Activated gamma-delta T cell treated with Interleukin-2 at 50 U/mL for 16 hours (primary cell): ENCODE measurements around the gene PCSK5.

Experiments
- DNase-seq: peaks from one replicate; pipeline ENCODE4 v3.0.0-alpha.2; 2020

Gene PCSK5

GRCh38 chr9:76371901-76372300, 481.4 kb downstream of the PCSK5 start:
- DNase-seq, result no peak

DNA sequence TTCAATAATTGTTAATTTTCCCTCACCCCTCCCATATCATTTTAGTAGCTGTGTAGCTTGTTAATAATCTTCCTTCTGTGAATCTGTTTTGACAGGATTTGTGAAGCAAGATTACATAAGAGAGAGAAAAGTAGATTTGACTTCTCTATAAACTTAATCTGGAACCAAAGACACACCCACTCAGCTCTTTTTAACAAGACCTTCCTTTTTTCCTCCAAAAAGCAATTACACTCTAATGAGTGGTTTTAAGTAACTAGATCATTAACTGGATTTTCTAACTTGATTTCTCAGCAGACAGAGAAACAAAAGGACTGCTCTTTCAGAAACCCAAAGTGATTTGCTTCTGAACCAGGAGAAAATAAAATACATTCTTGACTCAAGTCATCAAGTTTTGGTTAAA, 481.9 kb downstream of the PCSK5 start:
- DNase-seq, result no peak

GRCh38 chr9:76373173-76373783, 482.8 kb downstream of the PCSK5 start:
- DNase-seq, result no peak

DNA sequence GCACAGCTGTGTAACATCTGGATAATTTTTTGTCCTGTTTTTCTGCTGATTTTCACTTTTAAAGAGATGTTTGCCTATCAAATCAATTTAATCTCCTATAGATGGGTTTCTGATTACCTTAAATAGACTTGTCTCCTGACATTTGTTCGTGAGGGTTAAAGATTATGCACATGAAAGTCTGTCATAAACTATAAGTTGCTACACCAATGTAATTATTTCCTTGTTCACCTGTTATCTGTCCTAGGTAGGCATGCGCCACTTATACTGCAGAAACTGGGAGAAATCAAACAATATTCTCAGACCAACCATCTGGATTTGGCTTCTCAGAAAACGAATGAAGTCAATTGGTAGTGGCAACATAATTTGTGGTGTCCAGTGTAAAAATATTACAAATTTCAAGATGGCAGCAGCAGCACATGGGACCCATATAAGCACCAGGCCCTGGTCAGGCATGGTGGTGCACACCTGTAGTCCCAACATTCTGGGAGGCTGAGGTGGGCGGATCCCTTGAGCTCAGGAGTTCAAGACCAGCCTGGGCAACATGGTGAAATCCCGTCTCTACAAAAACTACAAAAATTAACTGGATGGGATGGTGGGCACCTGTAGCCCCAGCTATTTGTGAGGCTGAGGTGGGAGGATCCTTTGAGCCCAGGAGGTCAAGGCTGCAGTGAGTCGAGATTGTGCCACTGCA, 483.5 kb downstream of the PCSK5 start:
- no peak for DNase-seq

- no peak for DNase-seq
These were observed 484.5 kb downstream of the PCSK5 start for GRCh38 chr9:76374783-76375559.

DNA sequence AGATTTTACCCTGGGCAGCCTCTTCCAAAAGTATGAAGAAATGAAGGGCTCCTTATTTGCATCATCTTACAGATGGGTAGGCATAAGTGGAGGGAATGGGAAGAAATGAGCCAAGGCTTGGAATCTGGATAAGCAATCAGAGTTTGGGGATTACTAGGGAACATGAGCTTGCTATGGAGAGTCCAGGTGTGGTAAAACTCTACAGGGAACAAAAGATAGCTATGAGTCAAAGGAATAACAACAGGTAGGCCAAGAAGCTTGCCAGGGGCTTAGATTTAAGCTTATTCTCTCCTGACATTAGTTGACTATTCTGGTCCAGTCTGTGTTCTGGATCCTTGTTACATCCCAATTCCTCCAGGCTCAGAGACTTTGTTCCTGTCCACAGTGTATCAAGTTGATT, 487.3 kb downstream of the PCSK5 start:
- no peak for DNase-seq

DNA sequence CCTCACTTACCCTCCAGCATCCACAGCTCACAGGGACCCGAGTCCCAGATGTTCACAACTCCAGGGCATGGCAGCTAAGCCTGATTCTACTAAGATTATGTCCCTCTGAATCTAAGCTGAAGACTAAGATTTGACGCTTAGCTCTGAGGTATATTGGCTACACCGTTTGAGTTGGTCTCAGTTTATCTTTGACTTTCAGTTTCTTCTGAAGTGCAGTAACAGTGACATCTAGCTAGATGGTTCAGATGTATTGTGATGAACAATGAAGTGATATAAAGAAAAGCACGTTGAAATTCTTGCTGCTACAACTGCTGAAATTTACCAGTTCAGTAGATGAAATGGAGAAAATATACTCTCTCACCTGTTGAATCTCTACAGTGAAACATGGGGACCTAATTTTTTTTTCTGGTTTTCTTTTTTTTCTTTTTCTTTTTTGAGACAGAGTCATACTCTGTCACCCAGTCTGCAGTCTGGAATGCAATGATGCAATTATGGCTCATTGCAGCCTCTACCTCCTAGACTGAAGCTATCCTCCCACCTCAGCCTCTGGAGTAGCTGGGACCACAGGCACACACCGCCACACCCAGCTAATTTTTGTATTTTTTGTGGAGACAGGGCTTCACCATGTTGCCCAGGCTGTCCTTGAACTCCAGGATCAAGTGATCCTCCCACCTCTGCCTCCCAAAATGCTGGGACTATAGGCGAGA, 488.0 kb downstream of the PCSK5 start:
- DNase-seq, result no peak

- DNase-seq, result no peak
These were observed 489.0 kb downstream of the PCSK5 start for GRCh38 chr9:76379494-76379893.

GRCh38 chr9:76390656-76391055, 500.2 kb downstream of the PCSK5 start:
- no peak for DNase-seq

GRCh38 chr9:76394195-76394959, 503.9 kb downstream of the PCSK5 start, which contains the start of gene RFK:
TSS of gene RFK (minus strand) at chr9:76394426. CDS start at chr9:76394171, 255 bp downstream.
- DNase-seq, result peak; percentile 92

DNA sequence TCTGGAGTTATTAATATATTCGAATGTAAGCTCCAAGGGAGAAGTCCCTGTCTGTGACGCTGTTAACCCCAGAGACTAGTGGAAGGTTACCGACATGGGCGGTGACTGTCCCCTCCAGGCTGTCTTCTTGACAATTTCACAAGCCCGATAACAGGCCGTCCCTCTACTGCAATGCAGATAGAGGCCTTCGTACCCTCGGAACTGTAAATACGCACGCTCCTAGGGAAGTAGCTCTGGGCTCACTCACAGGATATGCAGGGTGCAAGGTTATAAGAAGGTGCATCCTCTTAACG, 504.4 kb downstream of the PCSK5 start:
- peak; percentile 43 for DNase-seq

GRCh38 chr9:76395381-76395780, 504.9 kb downstream of the PCSK5 start:
- no peak for DNase-seq

GRCh38 chr9:76396144-76396543, 505.7 kb downstream of the PCSK5 start:
- no peak for DNase-seq

GRCh38 chr9:76396597-76396996, 506.1 kb downstream of the PCSK5 start:
- no peak for DNase-seq

GRCh38 chr9:76399856-76400255, 509.4 kb downstream of the PCSK5 start:
- DNase-seq, result no peak

DNA sequence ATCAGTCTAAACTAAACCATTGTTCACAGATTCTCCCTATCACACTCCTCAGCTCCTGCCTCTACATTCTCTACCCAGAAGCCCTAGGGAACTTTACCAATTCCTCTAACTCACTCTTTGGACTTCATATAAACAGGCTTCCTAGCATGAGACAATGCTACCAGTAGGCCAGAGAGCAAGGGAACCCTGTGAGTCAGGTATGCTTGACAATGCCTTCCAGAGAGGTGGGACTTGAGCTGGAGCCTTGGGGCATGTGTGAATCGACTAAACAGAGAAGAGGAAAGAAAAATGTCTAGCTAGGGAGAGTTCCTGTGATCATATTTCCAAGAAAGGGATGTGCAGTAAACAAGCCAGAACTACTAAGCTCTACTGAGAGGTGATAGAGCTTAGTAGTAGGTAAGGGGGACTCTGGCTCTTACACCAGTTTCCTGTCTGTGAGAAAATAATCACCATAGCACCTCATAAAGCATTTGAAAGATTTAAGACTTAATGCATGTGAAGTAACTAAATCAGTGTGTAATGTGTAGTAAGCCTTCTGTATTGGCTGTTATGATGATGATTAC, 510.1 kb downstream of the PCSK5 start:
- DNase-seq, result no peak

DNA sequence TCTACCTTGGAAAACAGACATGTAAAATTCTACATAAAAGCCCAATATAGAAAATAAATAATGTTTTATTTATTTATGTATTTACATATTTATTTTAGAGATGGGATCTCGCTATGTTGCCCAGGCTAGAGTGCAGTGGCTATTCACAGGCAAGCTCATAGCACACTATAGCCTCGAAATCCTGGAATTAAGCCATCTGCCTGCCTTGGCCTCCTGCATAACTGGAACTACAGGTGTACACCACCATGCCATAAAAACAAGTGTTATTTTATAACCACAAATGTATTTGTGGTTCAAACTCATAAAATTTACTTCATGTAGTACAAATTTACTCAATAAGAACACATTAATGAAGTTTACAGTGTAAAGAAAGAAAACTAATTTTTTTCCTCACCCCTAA, 510.7 kb downstream of the PCSK5 start:
- no peak for DNase-seq

DNA sequence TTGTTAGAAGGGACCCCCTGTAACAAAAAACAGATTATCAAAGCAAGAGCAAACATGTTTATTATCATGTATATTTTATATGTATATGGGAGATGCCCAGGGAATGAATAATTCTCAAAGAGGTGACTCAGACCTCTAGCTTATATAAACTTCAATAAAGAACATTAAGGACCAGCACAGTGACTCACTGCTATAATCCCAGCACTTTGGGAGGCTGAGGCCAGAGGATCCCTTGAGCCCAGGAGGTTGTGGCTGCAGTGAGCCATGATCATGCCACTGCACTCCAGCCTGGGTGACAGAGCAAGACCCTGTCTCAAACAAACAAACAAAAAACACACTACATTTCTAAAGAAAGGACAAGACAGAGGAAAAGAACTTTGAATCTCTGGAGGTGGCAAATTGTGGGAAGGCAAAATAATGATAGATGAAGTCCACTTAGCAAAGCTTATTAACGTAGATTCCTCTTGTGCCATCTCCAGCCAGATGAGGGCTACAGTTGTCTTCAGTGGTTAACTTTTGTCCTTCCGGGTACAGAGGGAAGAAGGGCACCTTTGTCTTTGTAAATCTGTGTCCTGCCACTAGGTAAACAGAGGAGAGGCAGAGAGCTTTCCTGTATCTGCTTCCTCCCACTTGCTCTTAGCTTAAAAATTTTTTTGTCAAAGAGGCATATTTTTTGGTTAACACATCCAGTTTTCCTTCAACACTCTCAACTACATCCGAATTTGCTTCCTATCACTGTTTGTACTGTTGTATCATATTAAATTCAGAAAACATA, 511.3 kb downstream of the PCSK5 start:
- DNase-seq, result no peak

- DNase-seq, result no peak
These were observed 512.9 kb downstream of the PCSK5 start for GRCh38 chr9:76403352-76403751.

DNA sequence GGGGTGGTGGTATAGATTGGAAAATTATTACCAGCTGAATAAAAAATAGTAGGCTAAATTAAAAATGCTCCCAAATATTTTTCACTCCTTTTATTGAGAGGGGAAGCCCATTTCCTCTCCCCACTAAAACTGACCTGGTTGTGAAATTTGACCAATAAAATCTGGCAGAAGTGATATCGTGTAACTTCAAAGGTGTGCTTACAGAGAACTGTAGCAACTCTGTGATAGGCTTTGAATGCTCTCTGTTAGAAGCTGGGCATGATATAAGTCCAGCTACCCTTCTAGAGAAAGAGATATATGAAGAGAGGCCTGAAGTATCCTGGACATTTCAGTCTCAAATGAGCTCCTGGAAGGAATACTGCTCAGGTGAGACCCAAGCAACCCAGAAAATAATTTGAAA, 513.9 kb downstream of the PCSK5 start:
- DNase-seq, result no peak

DNA sequence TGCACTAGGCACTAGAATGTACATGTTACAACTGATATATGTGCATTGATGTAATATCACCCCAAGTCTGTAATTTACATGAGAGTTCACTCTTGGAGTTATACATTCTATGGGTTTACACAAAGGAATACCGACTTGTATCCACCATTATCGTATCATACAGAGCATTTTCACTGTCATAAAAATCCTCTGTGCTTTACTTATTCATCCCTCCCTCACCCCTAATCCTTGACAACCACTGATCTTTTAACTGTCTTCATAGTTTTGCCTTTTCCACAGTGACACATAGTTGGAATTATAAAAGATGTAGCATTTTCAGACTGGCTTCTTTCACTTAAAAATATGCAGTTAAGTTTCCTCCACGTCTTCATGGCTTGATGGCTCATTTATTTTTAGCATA, 514.9 kb downstream of the PCSK5 start:
- DNase-seq, result no peak

- DNase-seq, result no peak
These were observed 515.4 kb downstream of the PCSK5 start for GRCh38 chr9:76405868-76406267.
